Measurements from ENCODE around the gene PEX11B. TPM values are rescaled to one million over a fixed set of nuclear protein-coding genes. Genes with fewer than 3 reads are reported as not detected.

Gene PEX11B
- total and polyA plus RNA-seq, 2 of the 4 experiments (the other 2 are of a cell fraction): 15.4 to 24.3 TPM

GRCh38 chr1:145959957-145960467, 41.5 kb upstream of the PEX11B start:
- peak overlapping the region; percentile 91 for H3K9ac ChIP-seq (ENCODE audit: low read depth, low read length)
- peak overlapping the region; percentile 53; the same call in 1 of the 2 replicates for H2AK5ac ChIP-seq (ENCODE audit: low read depth, low read length)
- peak overlapping the region; percentile 91 for H3K4me3 ChIP-seq (ENCODE audit: insufficient read depth, low read depth, low read length)
- ChIA-PET POLR2A (ENCODE audit: unreplicated experiment) (no interaction called here), CTCF (no interaction called here)
- no CpG with 5 or more reads among the region's 12 CpGs for WGBS, 2 experiments (ENCODE audit: extremely low coverage in 2 of 2, insufficient read length in 1 of 2)
- H3K18ac ChIP-seq (ENCODE audit: low read depth, low read length): no peak overlapping the region; the same call in 1 of the 2 replicates
- H3K9me1 ChIP-seq (ENCODE audit: insufficient read depth, low read length): peaks cover 19% of the 10 kb centered on the region
- H3K27ac ChIP-seq (ENCODE audit: insufficient read depth, low read length): peak overlapping the region; percentile 38; the same call in 1 of the 2 replicates
- H2AK9ac ChIP-seq (replicated peaks; ENCODE audit: low read depth, low read length, poor library complexity): no peak overlapping the region
- peaks cover 14 to 64% of the 10 kb centered on the region in 2 experiments; a peak in 3 of 4 replicates for H3K79me1 ChIP-seq (ENCODE audit: low read depth in 1 of 2, low read length in 2 of 2)
- peak overlapping the region; percentile 50; the same call in 1 of the 2 replicates for H3K23ac ChIP-seq (ENCODE audit: low read depth, low read length)
- H2AFZ ChIP-seq (replicated peaks; ENCODE audit: low read length, poor library complexity): peak overlapping the region; percentile 93
- no TSS peak for BruUV-seq (replicated peaks)
- TF ChIP-seq CEBPB (IDR thresholded peaks at IDR 0.05; ENCODE audit: low read depth, low read length) (no peak), MAFK (IDR thresholded peaks at IDR 0.05; ENCODE audit: low read depth, low read length) (no peak), CTCF (conservative IDR thresholded peaks at IDR 0.05; ENCODE audit: low read depth, low read length) (no peak), CHD1 (IDR thresholded peaks at IDR 0.05; ENCODE audit: low read depth, low read length) (no peak), FOS (IDR thresholded peaks at IDR 0.05; ENCODE audit: low read depth, low read length) (no peak), NFE2L2 (IDR thresholded peaks at IDR 0.05; ENCODE audit: low read depth, low read length) (no peak), SMC3 (IDR thresholded peaks at IDR 0.05; ENCODE audit: low read depth, low read length) (no peak), RFX5 (IDR thresholded peaks at IDR 0.05; ENCODE audit: low read depth, low read length) (no peak), RAD21 (IDR thresholded peaks at IDR 0.05; ENCODE audit: low read length) (no peak), POLR2A (IDR thresholded peaks at IDR 0.05; ENCODE audit: low read depth, low read length) (no peak), BHLHE40 (IDR thresholded peaks at IDR 0.05; ENCODE audit: low read depth, low read length) (no peak), MAZ (IDR thresholded peaks at IDR 0.05; ENCODE audit: borderline replicate concordance, low read depth, low read length) (no peak), ELK1 (IDR thresholded peaks at IDR 0.05; ENCODE audit: borderline replicate concordance, low read depth, low read length) (no peak), MXI1 (IDR thresholded peaks at IDR 0.05; ENCODE audit: borderline replicate concordance, low read depth, low read length) (no peak), RCOR1 (IDR thresholded peaks at IDR 0.05; ENCODE audit: insufficient replicate concordance, low read length) (no peak), USF2 (IDR thresholded peaks at IDR 0.05; ENCODE audit: low read depth, low read length) (no peak)
- H3K4ac ChIP-seq (ENCODE audit: low read depth, low read length): peak overlapping the region; percentile 12; the same call in 1 of the 2 replicates
- intact Hi-C loops (cut with micrococcal nuclease): loop anchor here (5.0 to 10.0 kb wide), 2 partner anchors 65 to 103 kb away; partner anchors contain the start of gene PIAS3
- H2BK15ac ChIP-seq (ENCODE audit: low read depth, low read length): no peak overlapping the region
- ATAC-seq (ENCODE audit: low read depth) (no peak), DNase-seq (no peak)
- H2BK5ac ChIP-seq (ENCODE audit: low read depth, low read length, poor library complexity, severe bottlenecking): peak overlapping the region; percentile 1
- peak overlapping the region; percentile 51; the same call in 1 of the 2 replicates for H4K91ac ChIP-seq (ENCODE audit: insufficient read depth, low read depth, low read length)
- no peaks in the 10 kb centered on the region for H3K9me3 ChIP-seq (ENCODE audit: control insufficient read depth, insufficient read depth, low read length)
- no peaks in the 10 kb centered on the region for H3K27me3 ChIP-seq (ENCODE audit: control insufficient read depth, insufficient read depth, low read length)
- H4K5ac ChIP-seq (ENCODE audit: low read depth, low read length): peak overlapping the region; percentile 25
- H3K56ac ChIP-seq (ENCODE audit: extremely low read depth, insufficient read depth, low read length): no peak overlapping the region
- H2BK20ac ChIP-seq (ENCODE audit: low read depth, low read length): no peak overlapping the region
- H3K36me3 ChIP-seq (ENCODE audit: control insufficient read depth, insufficient read depth, low read length): no peaks in the 10 kb centered on the region
- peak overlapping the region; percentile 24; the same call in 1 of the 2 replicates for H2BK120ac ChIP-seq (ENCODE audit: low read depth, low read length)
- H3K4me1 ChIP-seq (ENCODE audit: control insufficient read depth, insufficient read depth, low read length): peaks cover 30% of the 10 kb centered on the region
- H4K20me1 ChIP-seq (ENCODE audit: insufficient read depth, low read length): peaks cover 8% of the 10 kb centered on the region; the same call in 1 of the 2 replicates
- dilution Hi-C loops (cut with HindIII; ENCODE audit: low sequenced_read_pairs, unreplicated experiment): no loop called here
- H3K4me2 ChIP-seq (ENCODE audit: low read depth, low read length): peak overlapping the region; percentile 84
- peak overlapping the region; percentile 27; the same call in 1 of the 2 replicates for H3K14ac ChIP-seq (replicated peaks; ENCODE audit: low read depth, low read length)
- in situ Hi-C loops (cut with MboI; ENCODE audit: low sequenced_read_pairs): no loop called here
- H4K8ac ChIP-seq (ENCODE audit: low read depth in 2 of 2, low read length in 2 of 2): peak overlapping the region; percentile 55 to 69; a peak in 2 of 4 replicates

All from IMR-90 (cell line).